K562 (cell line): ENCODE measurements around the gene CCDC174. TPM values are rescaled to one million over a fixed set of nuclear protein-coding genes. Genes with fewer than 3 reads are reported as not detected.
A peak's percentile ranks its signal among the peaks of the same experiment; 100 is the strongest.

Experiments used
- ATAC-seq: fragments of 200-7000 bp; cut with Tn5 transposase; 3 replicates; pipeline ENCODE4 v1.9.1; 2020; ENCODE audit warnings: moderate library complexity
- BruUV-seq: library from RNA; stranded (reverse); fragments of 400-500 nt; replicated peaks from 2 replicates; lab custom pipeline; 2021; lab: Mats Ljungman, UMichigan
- CTCF ChIA-PET: fragments of 300-600 bp; formaldehyde crosslinking; extraction: SDS; loops from one replicate; lab custom pipeline; 2021; ENCODE audit warnings: low intra/inter-chr PET ratio; lab: Yijun Ruan, JAX
- POLR2A ChIA-PET: fragments of 300-600, 350-650 bp; sonication (Branson Sonifier 250); formaldehyde crosslinking; extraction: SDS; loops from one replicate; lab custom pipeline; 2021; ENCODE audit warnings: antibody characterized with exemption, inconsistent platforms; lab: Yijun Ruan, JAX
- DNase-seq, 4 experiments: peaks; one replicate each; pipeline versions ENCODE4 v3.0.0 to v3.0.0-alpha.2; 2011 to 2018; ENCODE audit warnings: low spot score in 3 of 4, mixed read lengths in 3 of 4; ENCODE audit errors: extremely low read depth in 1 of 4
- FAIRE-seq: peaks from 2 replicates; lab custom pipeline; 2011; peaks lifted over from hg19 to GRCh38; lab: Jason Lieb, UNC
- H2AFZ ChIP-seq: 2 replicates; pipeline ENCODE4 v1.6.0; 2011; ENCODE audit warnings: low read depth, low read length, control low read depth, inconsistent platforms
- H3K27ac ChIP-seq: fragments of 200-600 bp; 3 replicates; pipeline ENCODE4 v1.8.0; 2011; ENCODE audit warnings: low read depth, mild to moderate bottlenecking, control low read depth, inconsistent platforms, low read length, moderate library complexity, mixed read lengths; ENCODE audit errors: extremely low read depth
- H3K27me3 ChIP-seq, 2 experiments: fragments of 300-600 bp in 1 of 2; 2 replicates in 1 of 2; 3 replicates in 1 of 2; pipeline versions ENCODE4 v1.6.0 to v1.8.0; 2011; ENCODE audit warnings: inconsistent platforms in 2 of 2, low read length in 2 of 2, mild to moderate bottlenecking in 1 of 2, mixed read lengths in 1 of 2, moderate library complexity in 1 of 2; ENCODE audit not compliant: control insufficient read depth in 2 of 2, insufficient read depth in 2 of 2
- H3K36me3 ChIP-seq: fragments of 300-600 bp; 3 replicates; pipeline ENCODE4 v1.8.0; 2011; ENCODE audit warnings: mild to moderate bottlenecking, low read length, inconsistent platforms; ENCODE audit not compliant: control insufficient read depth, insufficient read depth
- H3K4me1 ChIP-seq, 2 experiments: fragments of 200-600 bp in 1 of 2; replicated peaks in 1 of 2; 2 replicates in 1 of 2; 3 replicates in 1 of 2; pipeline versions ENCODE4 v1.5.1 to v1.8.0; 2011; ENCODE audit warnings: inconsistent platforms in 2 of 2, low read length in 2 of 2, mild to moderate bottlenecking in 1 of 2, mixed read lengths in 1 of 2, moderate library complexity in 1 of 2; ENCODE audit not compliant: control insufficient read depth in 2 of 2, insufficient read depth in 2 of 2
- H3K4me2 ChIP-seq: 2 replicates; pipeline ENCODE4 v1.6.1; 2011; ENCODE audit warnings: low read length, control low read depth, inconsistent platforms, mixed read lengths; ENCODE audit not compliant: insufficient read depth
- H3K4me3 ChIP-seq: fragments of 200-600 bp; sonication (generic), shearing (Covaris generic); 2 replicates; pipeline ENCODE4 v1.5.1; 2016; ENCODE audit warnings: control low read depth, inconsistent platforms
- H3K79me2 ChIP-seq: fragments of 200-600 bp; 3 replicates; pipeline ENCODE4 v1.8.0; 2011; ENCODE audit warnings: low read length, inconsistent platforms; ENCODE audit not compliant: control insufficient read depth, insufficient read depth
- H3K9ac ChIP-seq, 2 experiments: 2 replicates each; pipeline versions ENCODE4 v1.6.0 to v1.6.1; 2011; ENCODE audit warnings: low read depth in 2 of 2, low read length in 2 of 2, control low read depth in 1 of 2, inconsistent platforms in 1 of 2, mild to moderate bottlenecking in 1 of 2, mixed read lengths in 1 of 2; ENCODE audit not compliant: insufficient read depth in 1 of 2
- H3K9me1 ChIP-seq: one replicate; pipeline ENCODE4 v1.6.0; 2011; ENCODE audit warnings: inconsistent platforms, mild to moderate bottlenecking, low read length, moderate library complexity; ENCODE audit not compliant: control insufficient read depth, insufficient read depth
- H3K9me3 ChIP-seq: replicated peaks from 2 replicates; pipeline ENCODE4 v1.5.1; 2011; ENCODE audit warnings: low read depth, low read length, inconsistent platforms; ENCODE audit not compliant: control insufficient read depth, insufficient read depth
- H4K20me1 ChIP-seq: replicated peaks from 2 replicates; pipeline ENCODE4 v1.6.1; 2011; ENCODE audit warnings: low read length, inconsistent platforms, mixed read lengths; ENCODE audit not compliant: control insufficient read depth, insufficient read depth
- ATF3 ChIP-seq, 2 experiments: fragments of 450-650 bp in 1 of 2; sonication (generic) in 1 of 2; formaldehyde crosslinking in 1 of 2; IDR thresholded peaks in 1 of 2; conservative IDR thresholded peaks in 1 of 2; 2 replicates each; pipeline versions ENCODE4 v1.6.1 to v1.8.1; 2016 to 2023; ENCODE audit warnings: mild to moderate bottlenecking in 2 of 2, moderate library complexity in 2 of 2, inconsistent platforms in 1 of 2, missing genetic modification reagents in 1 of 2
- CEBPG ChIP-seq, 3 experiments: fragments of 200-800 bp in 1 of 3; sonication (Bioruptor generic) in 1 of 3; sonication (generic) in 1 of 3; formaldehyde crosslinking in 1 of 3; IDR thresholded peaks in 2 of 3; conservative IDR thresholded peaks in 1 of 3; 2 replicates each; pipeline versions ENCODE4 v1.6.1 to v1.8.0; 2016 to 2022; ENCODE audit warnings: missing compliant biosample characterization in 2 of 3, missing genetic modification characterization in 2 of 3, mild to moderate bottlenecking in 1 of 3, missing genetic modification reagents in 1 of 3
- NELFE ChIP-seq: IDR thresholded peaks from 2 replicates; pipeline ENCODE4 v1.6.1; 2011; ENCODE audit warnings: mild to moderate bottlenecking; ENCODE audit not compliant: insufficient read depth, insufficient read length
- NR3C1 ChIP-seq: sonication (generic); formaldehyde crosslinking; IDR thresholded peaks from 2 replicates; pipeline ENCODE4 v1.8.1; 2022; ENCODE audit warnings: missing genetic modification reagents
- PKNOX1 ChIP-seq: fragments of 450-650 bp; IDR thresholded peaks from 2 replicates; pipeline ENCODE4 v1.6.1; 2016
- ZHX1 ChIP-seq: fragments of 150-350 bp; conservative IDR thresholded peaks from 2 replicates; pipeline ENCODE4 v1.6.1; 2014; ENCODE audit warnings: low read length
- ZNF174 ChIP-seq: fragments of 250-450 bp; sonication (Bioruptor Pico); IDR thresholded peaks from 2 replicates; pipeline ENCODE4 v1.4.0; 2020; ENCODE audit warnings: mild to moderate bottlenecking
- WGBS: fragments of 100-300 bp; shearing (Covaris generic); methylation state at CpG from one replicate; pipeline ENCODE4 v1.1.6; 2016; ENCODE audit warnings: low coverage, mixed read lengths; ENCODE audit not compliant: insufficient coverage; ENCODE audit errors: missing lambda C conversion rate; 5-methylcytosine and 5-hydroxymethylcytosine counted together
- in situ Hi-C: fragments of 300-500 bp; cut with MboI; formaldehyde crosslinking; loops from 4 replicates; pipeline ENCODE4 v1.15.0; 2018; ENCODE audit warnings: inconsistent platforms, mixed read lengths
- intact Hi-C: fragments of 100-400 bp; cut with micrococcal nuclease; formaldehyde crosslinking; loops from 2 replicates; pipeline ENCODE4 v1.14.2; 2022
- polyA plus RNA-seq, 8 experiments: library from polyadenylated mRNA; depleted of rRNA in 4 of 8; stranded (reverse) in 5 of 8; unstranded in 3 of 8; fragments of >200 nt; fragmentation: Nextera tagmentation in 2 of 8; fragmentation: Illumina TruSeq in 1 of 8; extraction: Ambion mirVana in 2 of 8; extraction: Trizol in 1 of 8; gene quantifications; 2 replicates each; pipeline versions ENCODE4 v1.2.1 to v1.2.3, GENCODE V29; 2011 to 2014; ENCODE audit warnings: inconsistent platforms in 1 of 8, missing spikeins in 1 of 8
- total RNA-seq, 7 experiments: library from RNA; depleted of rRNA in 6 of 7; stranded (reverse); fragments of >200 nt in 6 of 7; fragmentation: Illumina TruSeq in 2 of 7; extraction: Trizol in 2 of 7; gene quantifications; 2 replicates each; pipeline versions ENCODE4 v1.2.1 to v1.2.3, GENCODE V29; 2011 to 2021; ENCODE audit warnings: low replicate concordance in 1 of 7
- TF ChIP-seq, protein P1 (sequence below): fragments of 450-650 bp; formaldehyde crosslinking; IDR thresholded peaks from 2 replicates; pipeline ENCODE4 v1.4.0; 2022; ENCODE audit warnings: mild to moderate bottlenecking, moderate library complexity
- TF ChIP-seq, protein P2 (sequence below): sonication (generic); formaldehyde crosslinking; IDR thresholded peaks from 2 replicates; pipeline ENCODE4 v1.4.0; 2020; ENCODE audit warnings: mild to moderate bottlenecking, missing genetic modification reagents
- TF ChIP-seq, protein P3 (sequence below): sonication (generic); formaldehyde crosslinking; IDR thresholded peaks from 2 replicates; pipeline ENCODE4 v1.8.0; 2022; ENCODE audit warnings: missing genetic modification reagents, mild to moderate bottlenecking, borderline replicate concordance

CCDC174 gene
- total and polyA plus RNA-seq, 9 of the 15 experiments (the other 6 are each of a cell fraction or from before 2014, with no cell fraction given) = 7.4 to 41.0 (median 28.5) TPM

DNA sequence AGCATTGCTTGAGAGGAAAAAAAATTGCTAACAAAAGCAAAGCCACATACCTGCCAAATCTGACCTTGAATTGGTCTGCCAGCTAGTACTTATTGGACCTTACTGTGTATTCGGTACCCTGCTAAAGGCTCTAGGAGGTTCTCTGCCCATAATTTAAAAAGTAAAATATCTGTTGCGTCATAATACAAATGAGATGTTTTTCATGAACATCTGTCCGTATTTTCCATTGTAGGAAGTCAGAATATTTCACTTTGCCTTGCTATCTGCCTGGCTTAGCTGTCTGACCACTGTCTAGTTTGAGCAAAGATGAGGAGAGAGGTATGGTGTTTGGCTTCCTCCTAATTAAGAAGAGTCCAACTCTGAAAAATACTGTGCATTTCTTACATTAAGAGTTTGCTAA lies 12.6 kb downstream of the CCDC174 start:
- ChIA-PET CTCF (no interaction called here), POLR2A (interaction anchor here (0.6 to 5.6 kb wide), 2 partner anchors 11 to 402 kb away, joined by 3 to 60 read pairs; partner anchors contain the start of gene CCDC174)
- DNase-seq (no peak), FAIRE-seq (no peak), ATAC-seq (no peak)
- no peaks in the 10 kb centered on the region for H3K9me3 ChIP-seq
- H3K27ac ChIP-seq = no peak overlapping the region
- peaks cover 96% of the 10 kb centered on the region for H3K36me3 ChIP-seq
- H2AFZ ChIP-seq = no peak overlapping the region
- in situ Hi-C loops (no loop called here), intact Hi-C loops (no loop called here)
- H3K4me1 ChIP-seq = no peaks in the 10 kb centered on the region
- H3K79me2 ChIP-seq = no peaks in the 10 kb centered on the region
- H3K4me2 ChIP-seq = no peak overlapping the region
- no TSS peak for BruUV-seq
- no peaks in the 10 kb centered on the region for H3K27me3 ChIP-seq
- H3K9ac ChIP-seq = no peak overlapping the region
- no peak overlapping the region for H3K4me3 ChIP-seq
- WGBS = 86% methylated on average over 3 of the region's 3 CpGs
- H3K9me1 ChIP-seq = no peaks in the 10 kb centered on the region
- H4K20me1 ChIP-seq = no peaks in the 10 kb centered on the region
- TF ChIP-seq NELFE (no peak), PKNOX1 (no peak), ATF3 (IDR thresholded peaks at IDR 0.05) (peak; percentile 18; the same call in 1 of the 2 replicates), ATF3 (CRISPR knock-in tag; conservative IDR thresholded peaks at IDR 0.05) (no peak), CEBPG (CRISPR knock-in tag; IDR thresholded peaks at IDR 0.05) (no peak), CEBPG (tag; conservative IDR thresholded peaks at IDR 0.05 in 1 of 2, IDR thresholded peaks at IDR 0.05 in 1 of 2) (peak; percentile 53 to 77; a peak in 3 of 4 replicates), NR3C1 (CRISPR knock-in tag) (no peak), ZNF174 (CRISPR knock-in tag) (no peak), ZHX1 (no peak)
- TF ChIP-seq, protein P1, sequence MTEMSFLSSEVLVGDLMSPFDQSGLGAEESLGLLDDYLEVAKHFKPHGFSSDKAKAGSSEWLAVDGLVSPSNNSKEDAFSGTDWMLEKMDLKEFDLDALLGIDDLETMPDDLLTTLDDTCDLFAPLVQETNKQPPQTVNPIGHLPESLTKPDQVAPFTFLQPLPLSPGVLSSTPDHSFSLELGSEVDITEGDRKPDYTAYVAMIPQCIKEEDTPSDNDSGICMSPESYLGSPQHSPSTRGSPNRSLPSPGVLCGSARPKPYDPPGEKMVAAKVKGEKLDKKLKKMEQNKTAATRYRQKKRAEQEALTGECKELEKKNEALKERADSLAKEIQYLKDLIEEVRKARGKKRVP (CRISPR knock-in tag) = no peak
- TF ChIP-seq, protein P2, sequence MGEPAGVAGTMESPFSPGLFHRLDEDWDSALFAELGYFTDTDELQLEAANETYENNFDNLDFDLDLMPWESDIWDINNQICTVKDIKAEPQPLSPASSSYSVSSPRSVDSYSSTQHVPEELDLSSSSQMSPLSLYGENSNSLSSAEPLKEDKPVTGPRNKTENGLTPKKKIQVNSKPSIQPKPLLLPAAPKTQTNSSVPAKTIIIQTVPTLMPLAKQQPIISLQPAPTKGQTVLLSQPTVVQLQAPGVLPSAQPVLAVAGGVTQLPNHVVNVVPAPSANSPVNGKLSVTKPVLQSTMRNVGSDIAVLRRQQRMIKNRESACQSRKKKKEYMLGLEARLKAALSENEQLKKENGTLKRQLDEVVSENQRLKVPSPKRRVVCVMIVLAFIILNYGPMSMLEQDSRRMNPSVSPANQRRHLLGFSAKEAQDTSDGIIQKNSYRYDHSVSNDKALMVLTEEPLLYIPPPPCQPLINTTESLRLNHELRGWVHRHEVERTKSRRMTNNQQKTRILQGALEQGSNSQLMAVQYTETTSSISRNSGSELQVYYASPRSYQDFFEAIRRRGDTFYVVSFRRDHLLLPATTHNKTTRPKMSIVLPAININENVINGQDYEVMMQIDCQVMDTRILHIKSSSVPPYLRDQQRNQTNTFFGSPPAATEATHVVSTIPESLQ (CRISPR knock-in tag) = no peak
- TF ChIP-seq, protein P3, sequence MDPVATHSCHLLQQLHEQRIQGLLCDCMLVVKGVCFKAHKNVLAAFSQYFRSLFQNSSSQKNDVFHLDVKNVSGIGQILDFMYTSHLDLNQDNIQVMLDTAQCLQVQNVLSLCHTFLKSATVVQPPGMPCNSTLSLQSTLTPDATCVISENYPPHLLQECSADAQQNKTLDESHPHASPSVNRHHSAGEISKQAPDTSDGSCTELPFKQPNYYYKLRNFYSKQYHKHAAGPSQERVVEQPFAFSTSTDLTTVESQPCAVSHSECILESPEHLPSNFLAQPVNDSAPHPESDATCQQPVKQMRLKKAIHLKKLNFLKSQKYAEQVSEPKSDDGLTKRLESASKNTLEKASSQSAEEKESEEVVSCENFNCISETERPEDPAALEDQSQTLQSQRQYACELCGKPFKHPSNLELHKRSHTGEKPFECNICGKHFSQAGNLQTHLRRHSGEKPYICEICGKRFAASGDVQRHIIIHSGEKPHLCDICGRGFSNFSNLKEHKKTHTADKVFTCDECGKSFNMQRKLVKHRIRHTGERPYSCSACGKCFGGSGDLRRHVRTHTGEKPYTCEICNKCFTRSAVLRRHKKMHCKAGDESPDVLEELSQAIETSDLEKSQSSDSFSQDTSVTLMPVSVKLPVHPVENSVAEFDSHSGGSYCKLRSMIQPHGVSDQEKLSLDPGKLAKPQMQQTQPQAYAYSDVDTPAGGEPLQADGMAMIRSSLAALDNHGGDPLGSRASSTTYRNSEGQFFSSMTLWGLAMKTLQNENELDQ (CRISPR knock-in tag) = no peak
